Esophagus muscularis mucosa (tissue), 3 donors: ENCODE data around the gene OR2G2.

ENCODE experiments used
- POLR2AphosphoS5 ChIP-seq, 2 donors: sonication (generic); formaldehyde crosslinking; IDR thresholded peaks; one replicate each; pipeline ENCODE4 v1.6.1; 2017; ENCODE audit warnings: antibody characterized with exemption in 2 of 2
- TF ChIP-seq, protein P1 (sequence below), 3 experiments: fragments of 200-600 bp in 2 of 3; fragments of 450-650 bp in 1 of 3; sonication (generic) in 2 of 3; IDR thresholded peaks; one replicate each; pipeline ENCODE4 v1.5.1; 2017 to 2019; ENCODE audit warnings: antibody characterized with exemption in 3 of 3, mild to moderate bottlenecking in 2 of 3, moderate library complexity in 1 of 3

GRCh38 chr1:247562198-247562597, 26.0 kb upstream of the OR2G2 start:
- TF ChIP-seq, protein P1, sequence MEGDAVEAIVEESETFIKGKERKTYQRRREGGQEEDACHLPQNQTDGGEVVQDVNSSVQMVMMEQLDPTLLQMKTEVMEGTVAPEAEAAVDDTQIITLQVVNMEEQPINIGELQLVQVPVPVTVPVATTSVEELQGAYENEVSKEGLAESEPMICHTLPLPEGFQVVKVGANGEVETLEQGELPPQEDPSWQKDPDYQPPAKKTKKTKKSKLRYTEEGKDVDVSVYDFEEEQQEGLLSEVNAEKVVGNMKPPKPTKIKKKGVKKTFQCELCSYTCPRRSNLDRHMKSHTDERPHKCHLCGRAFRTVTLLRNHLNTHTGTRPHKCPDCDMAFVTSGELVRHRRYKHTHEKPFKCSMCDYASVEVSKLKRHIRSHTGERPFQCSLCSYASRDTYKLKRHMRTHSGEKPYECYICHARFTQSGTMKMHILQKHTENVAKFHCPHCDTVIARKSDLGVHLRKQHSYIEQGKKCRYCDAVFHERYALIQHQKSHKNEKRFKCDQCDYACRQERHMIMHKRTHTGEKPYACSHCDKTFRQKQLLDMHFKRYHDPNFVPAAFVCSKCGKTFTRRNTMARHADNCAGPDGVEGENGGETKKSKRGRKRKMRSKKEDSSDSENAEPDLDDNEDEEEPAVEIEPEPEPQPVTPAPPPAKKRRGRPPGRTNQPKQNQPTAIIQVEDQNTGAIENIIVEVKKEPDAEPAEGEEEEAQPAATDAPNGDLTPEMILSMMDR (IDR thresholded peaks at IDR 0.05), result no peak
- TF ChIP-seq POLR2AphosphoS5 (IDR thresholded peaks at IDR 0.05), result no peak
